HL-60 (cell line): ENCODE data around the gene SUPT3H.
"Not testable (repeated sequence)": the region's sequence is repeated elsewhere in the genome, so short reads cannot be mapped to it uniquely, and the experiment has no call there.

ENCODE experiments used
- DNase-seq, 2 experiments: peaks; one replicate each; pipeline ENCODE4 v3.0.0-alpha.2; 2010 to 2020; ENCODE audit warnings: low read depth in 1 of 2, low spot score in 1 of 2
- H3K27ac ChIP-seq: fragments of 250-450 bp; sonication (Bioruptor Pico); replicated peaks from 2 replicates; pipeline ENCODE4 v1.5.1; 2020; ENCODE audit warnings: mild to moderate bottlenecking, moderate library complexity
- H3K27me3 ChIP-seq: fragments of 250-450 bp; sonication (Bioruptor Pico); 2 replicates; pipeline ENCODE4 v1.5.1; 2021; ENCODE audit warnings: mild to moderate bottlenecking, moderate library complexity; ENCODE audit not compliant: insufficient read depth, poor library complexity, severe bottlenecking
- H3K4me3 ChIP-seq: replicated peaks from 2 replicates; pipeline ENCODE4 v1.5.1; 2011; ENCODE audit warnings: mild to moderate bottlenecking, control low read depth, low read length; ENCODE audit not compliant: insufficient read depth
- CTCF ChIP-seq: IDR thresholded peaks from one replicate; pipeline ENCODE4 v1.5.1; 2011; ENCODE audit warnings: low read length, control low read depth, inconsistent platforms; ENCODE audit not compliant: insufficient read depth
- GABPA ChIP-seq: IDR thresholded peaks from 2 replicates; pipeline ENCODE4 v1.6.1; 2012; ENCODE audit warnings: low read depth
- POLR2AphosphoS5 ChIP-seq: IDR thresholded peaks from 2 replicates; pipeline ENCODE4 v1.6.1; 2012; ENCODE audit warnings: low read depth
- REST ChIP-seq: IDR thresholded peaks from 2 replicates; pipeline ENCODE4 v1.6.1; 2012; ENCODE audit warnings: low read depth; ENCODE audit not compliant: insufficient replicate concordance
- SPI1 ChIP-seq: IDR thresholded peaks from 2 replicates; pipeline ENCODE4 v1.6.1; 2012; ENCODE audit warnings: low read depth, mild to moderate bottlenecking, borderline replicate concordance

SUPT3H gene

GRCh38 chr6:44906761-44907160 lies 471.0 kb downstream of the SUPT3H start:
- no peaks in the 10 kb centered on the region for H3K27me3 ChIP-seq
- DNase-seq = no peak
- no peak overlapping the region for H3K27ac ChIP-seq
- TF ChIP-seq POLR2AphosphoS5 (no peak), REST (no peak), GABPA (no peak)
- no peak overlapping the region for H3K4me3 ChIP-seq

GRCh38 chr6:44900358-44900757 lies 477.4 kb downstream of the SUPT3H start:
- H3K4me3 ChIP-seq, H3K27ac ChIP-seq: not testable (repeated sequence)

GRCh38 chr6:44898296-44898930 lies 479.3 kb downstream of the SUPT3H start:
- DNase-seq = no peak
- Histone ChIP-seq H3K4me3 (no peak overlapping the region), H3K27me3 (no peaks in the 10 kb centered on the region), H3K27ac (no peak overlapping the region)
- no peak for TF ChIP-seq REST
- no peak for TF ChIP-seq POLR2AphosphoS5
- no peak for TF ChIP-seq GABPA
- TF ChIP-seq CTCF = no peak
- no peak for TF ChIP-seq SPI1

More at GRCh38 chr6:44900358-44900757, 477.4 kb downstream of the SUPT3H start:
- not testable (repeated sequence) for H3K27me3 ChIP-seq, DNase-seq

GRCh38 chr6:44897316-44897715 lies 480.4 kb downstream of the SUPT3H start:
- Histone ChIP-seq H3K4me3 (no peak overlapping the region), H3K27me3 (no peaks in the 10 kb centered on the region), H3K27ac (no peak overlapping the region)
- TF ChIP-seq REST (no peak), SPI1 (no peak), CTCF (no peak), GABPA (no peak), POLR2AphosphoS5 (no peak)
- no peak for DNase-seq
